Panc1 (cell line): ENCODE results near the gene GPR18. TPM values are rescaled to one million over a fixed set of nuclear protein-coding genes. Genes with fewer than 3 reads are reported as not detected.

Source experiments
- ATAC-seq: fragments of 200-7000 bp; cut with Tn5 transposase; 2 replicates; pipeline ENCODE4 v1.9.1; 2020; ENCODE audit warnings: mild to moderate bottlenecking, moderate library complexity
- Bru-seq: library from RNA; stranded (reverse); fragments of 400-500 nt; gene quantifications from one replicate; lab custom pipeline; 2021; lab: Mats Ljungman, UMichigan
- BruChase-seq, 2 experiments: library from RNA; stranded (reverse); fragments of 400-500 nt; gene quantifications; one replicate each; lab custom pipeline; 2021; lab: Mats Ljungman, UMichigan
- BruUV-seq: library from RNA; stranded (reverse); fragments of 400-500 nt; replicated peaks from 2 replicates; lab custom pipeline; 2021; lab: Mats Ljungman, UMichigan
- CTCF ChIA-PET: fragments of 300-600 bp; sonication (Branson Sonifier 250); formaldehyde crosslinking; loops from one replicate; lab custom pipeline; 2022; ENCODE audit warnings: antibody characterized with exemption; lab: Charles Lee
- POLR2A ChIA-PET: fragments of 300-600 bp; sonication (Branson Sonifier 250); formaldehyde crosslinking; loops from one replicate; lab custom pipeline; 2022; ENCODE audit warnings: antibody characterized with exemption; lab: Charles Lee
- DNase-seq: peaks from one replicate; pipeline ENCODE4 v3.0.0-alpha.2; 2010; ENCODE audit warnings: low read depth, low spot score
- H3K27ac ChIP-seq: 2 replicates; pipeline ENCODE4 v1.5.1; 2011; ENCODE audit warnings: mild to moderate bottlenecking, low read length, inconsistent platforms
- H3K27me3 ChIP-seq: fragments of 200-500 bp; sonication (Bioruptor generic); 2 replicates; pipeline ENCODE4 v1.6.0; 2014; ENCODE audit warnings: low read length, inconsistent platforms; ENCODE audit not compliant: control insufficient read depth, insufficient read depth
- H3K36me3 ChIP-seq: fragments of 200-500 bp; sonication (Bioruptor generic); 2 replicates; pipeline ENCODE4 v1.5.1; 2014; ENCODE audit warnings: inconsistent platforms, mild to moderate bottlenecking, low read length, moderate library complexity; ENCODE audit not compliant: control insufficient read depth, insufficient read depth
- H3K4me1 ChIP-seq: 2 replicates; pipeline ENCODE4 v1.5.1; 2011; ENCODE audit warnings: inconsistent platforms, mild to moderate bottlenecking, low read length, moderate library complexity; ENCODE audit not compliant: control insufficient read depth, insufficient read depth
- H3K4me3 ChIP-seq, 2 experiments: 2 replicates each; pipeline ENCODE4 v1.5.1; 2011 to 2012; ENCODE audit warnings: low read depth in 2 of 2, low read length in 2 of 2, mild to moderate bottlenecking in 2 of 2, inconsistent platforms in 1 of 2, moderate library complexity in 1 of 2
- H3K9me3 ChIP-seq: fragments of 200-500 bp; sonication (Bioruptor generic); 2 replicates; pipeline ENCODE4 v1.5.1; 2014; ENCODE audit warnings: low read depth, mild to moderate bottlenecking, inconsistent platforms, low read length, moderate library complexity; ENCODE audit not compliant: control insufficient read depth, insufficient read depth
- POLR2AphosphoS5 ChIP-seq: IDR thresholded peaks from 2 replicates; pipeline ENCODE4 v1.6.1; 2012; ENCODE audit warnings: mild to moderate bottlenecking, low read depth, low read length, moderate library complexity
- SIN3A ChIP-seq: IDR thresholded peaks from 2 replicates; pipeline ENCODE4 v1.6.1; 2012; ENCODE audit warnings: low read depth, mild to moderate bottlenecking, low read length, moderate library complexity, borderline replicate concordance; ENCODE audit not compliant: insufficient read depth
- TCF7L2 ChIP-seq: IDR thresholded peaks from 2 replicates; pipeline ENCODE4 v1.6.1; 2011; ENCODE audit warnings: mild to moderate bottlenecking, low read depth, low read length, inconsistent platforms
- in situ Hi-C: cut with HindIII; loops from 2 replicates; pipeline ENCODE4 v1.10.0; 2016; ENCODE audit warnings: low sequenced_read_pairs, low pct_unique_long_range_greater_than_20kb
- intact Hi-C: fragments of 100-400 bp; cut with micrococcal nuclease; formaldehyde crosslinking; loops from one replicate; pipeline ENCODE4 v1.10.0; 2022; ENCODE audit not compliant: unreplicated experiment
- long read RNA-seq: library from polyadenylated mRNA; unstranded; transcript quantifications from one replicate; pipeline ENCODE4 v2.0.0, GENCODE V29; 2021; ENCODE audit not compliant: unreplicated experiment
- polyA plus RNA-seq: library from polyadenylated mRNA; unstranded; fragments of >200 nt; gene quantifications from one replicate; pipeline ENCODE4 v1.2.1, GENCODE V29; 2012; ENCODE audit warnings: missing spikeins; ENCODE audit not compliant: insufficient read length
- total RNA-seq: library from RNA; stranded (reverse); gene quantifications from one replicate; pipeline ENCODE4 v1.2.1, GENCODE V29; 2021; ENCODE audit not compliant: unreplicated experiment
- TF ChIP-seq, protein P1 (sequence below), 2 experiments: IDR thresholded peaks; 2 replicates each; pipeline ENCODE4 v1.6.1; 2011 to 2012; ENCODE audit warnings: low read depth in 2 of 2, control low read depth in 1 of 2, low read length in 1 of 2, mild to moderate bottlenecking in 1 of 2, moderate library complexity in 1 of 2; ENCODE audit not compliant: insufficient read depth in 1 of 2
- TF ChIP-seq, protein P2 (sequence below): fragments of 450-650 bp; IDR thresholded peaks from 2 replicates; pipeline ENCODE4 v1.5.1; 2017; ENCODE audit warnings: mild to moderate bottlenecking

Gene GPR18, protein sequence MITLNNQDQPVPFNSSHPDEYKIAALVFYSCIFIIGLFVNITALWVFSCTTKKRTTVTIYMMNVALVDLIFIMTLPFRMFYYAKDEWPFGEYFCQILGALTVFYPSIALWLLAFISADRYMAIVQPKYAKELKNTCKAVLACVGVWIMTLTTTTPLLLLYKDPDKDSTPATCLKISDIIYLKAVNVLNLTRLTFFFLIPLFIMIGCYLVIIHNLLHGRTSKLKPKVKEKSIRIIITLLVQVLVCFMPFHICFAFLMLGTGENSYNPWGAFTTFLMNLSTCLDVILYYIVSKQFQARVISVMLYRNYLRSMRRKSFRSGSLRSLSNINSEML
- total RNA-seq = not detected
- polyA plus RNA-seq = not detected
- not detected for Bru-seq, nascent RNA
- not detected for BruChase-seq, experiment 1, labeled RNA remaining after a 2-hour chase
- percentile 10 among the genes with signal in this experiment for BruChase-seq, experiment 2, labeled RNA remaining after a 6-hour chase
- long read RNA-seq = 0 reads

DNA sequence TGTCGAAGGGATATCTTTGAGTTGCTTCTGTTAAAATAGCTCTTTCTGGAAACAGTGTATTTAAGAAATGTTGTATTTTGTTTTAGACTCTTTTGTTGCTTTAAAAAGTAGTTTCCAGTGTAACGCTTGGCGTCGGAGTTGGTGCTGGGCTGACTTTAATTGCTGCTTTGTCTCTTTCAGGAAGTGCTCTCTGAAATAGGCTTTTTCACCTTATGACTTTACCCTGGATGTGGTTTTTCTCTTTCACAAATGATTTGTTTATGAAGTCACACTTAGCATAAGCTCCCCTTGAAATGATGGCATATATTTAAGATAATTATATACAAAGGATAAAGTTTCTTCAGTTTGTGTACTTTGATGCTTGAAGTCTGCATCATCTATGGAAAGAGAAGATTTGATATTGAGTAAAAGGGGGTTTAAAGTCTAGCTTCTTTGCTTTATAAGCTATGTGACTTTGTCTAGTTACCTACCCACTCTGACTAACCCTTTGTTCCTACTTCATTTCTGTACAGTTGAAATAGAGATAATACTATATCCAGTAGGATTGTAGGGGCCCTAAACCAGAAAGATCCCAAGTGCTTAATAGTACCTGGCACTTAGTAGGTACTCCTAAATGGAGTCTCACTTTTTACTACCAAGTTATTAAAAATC lies at the start of gene GPR18:
GPR18 (minus strand) TSS at position 170 of the 651 bp plus-strand sequence. CDS start 2,507 bp downstream, outside the sequence.
- no peaks in the 10 kb centered on the region; the same call in 1 of the 2 replicates for H3K36me3 ChIP-seq
- no peak within 1 kb of the TSS for H3K27ac ChIP-seq
- no TSS peak for BruUV-seq
- ATAC-seq (no peak), DNase-seq (no peak)
- no peaks in the 10 kb centered on the region for H3K9me3 ChIP-seq
- in situ Hi-C loops = no loop called here
- no peaks in the 10 kb centered on the region for H3K27me3 ChIP-seq
- intact Hi-C loops = no loop called here
- CTCF ChIA-PET = no interaction called here
- no peak within 1 kb of the TSS for H3K4me3 ChIP-seq
- H3K4me1 ChIP-seq = no peaks in the 10 kb centered on the region
- POLR2A ChIA-PET = no interaction called here
- TF ChIP-seq, protein P1, sequence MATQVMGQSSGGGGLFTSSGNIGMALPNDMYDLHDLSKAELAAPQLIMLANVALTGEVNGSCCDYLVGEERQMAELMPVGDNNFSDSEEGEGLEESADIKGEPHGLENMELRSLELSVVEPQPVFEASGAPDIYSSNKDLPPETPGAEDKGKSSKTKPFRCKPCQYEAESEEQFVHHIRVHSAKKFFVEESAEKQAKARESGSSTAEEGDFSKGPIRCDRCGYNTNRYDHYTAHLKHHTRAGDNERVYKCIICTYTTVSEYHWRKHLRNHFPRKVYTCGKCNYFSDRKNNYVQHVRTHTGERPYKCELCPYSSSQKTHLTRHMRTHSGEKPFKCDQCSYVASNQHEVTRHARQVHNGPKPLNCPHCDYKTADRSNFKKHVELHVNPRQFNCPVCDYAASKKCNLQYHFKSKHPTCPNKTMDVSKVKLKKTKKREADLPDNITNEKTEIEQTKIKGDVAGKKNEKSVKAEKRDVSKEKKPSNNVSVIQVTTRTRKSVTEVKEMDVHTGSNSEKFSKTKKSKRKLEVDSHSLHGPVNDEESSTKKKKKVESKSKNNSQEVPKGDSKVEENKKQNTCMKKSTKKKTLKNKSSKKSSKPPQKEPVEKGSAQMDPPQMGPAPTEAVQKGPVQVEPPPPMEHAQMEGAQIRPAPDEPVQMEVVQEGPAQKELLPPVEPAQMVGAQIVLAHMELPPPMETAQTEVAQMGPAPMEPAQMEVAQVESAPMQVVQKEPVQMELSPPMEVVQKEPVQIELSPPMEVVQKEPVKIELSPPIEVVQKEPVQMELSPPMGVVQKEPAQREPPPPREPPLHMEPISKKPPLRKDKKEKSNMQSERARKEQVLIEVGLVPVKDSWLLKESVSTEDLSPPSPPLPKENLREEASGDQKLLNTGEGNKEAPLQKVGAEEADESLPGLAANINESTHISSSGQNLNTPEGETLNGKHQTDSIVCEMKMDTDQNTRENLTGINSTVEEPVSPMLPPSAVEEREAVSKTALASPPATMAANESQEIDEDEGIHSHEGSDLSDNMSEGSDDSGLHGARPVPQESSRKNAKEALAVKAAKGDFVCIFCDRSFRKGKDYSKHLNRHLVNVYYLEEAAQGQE (IDR thresholded peaks at IDR 0.05; ENCODE audit: insufficient read depth in 1 of 2, low read depth in 2 of 2, low read length in 1 of 2) = no peak
- TF ChIP-seq TCF7L2 = no peak
- TF ChIP-seq, protein P2, sequence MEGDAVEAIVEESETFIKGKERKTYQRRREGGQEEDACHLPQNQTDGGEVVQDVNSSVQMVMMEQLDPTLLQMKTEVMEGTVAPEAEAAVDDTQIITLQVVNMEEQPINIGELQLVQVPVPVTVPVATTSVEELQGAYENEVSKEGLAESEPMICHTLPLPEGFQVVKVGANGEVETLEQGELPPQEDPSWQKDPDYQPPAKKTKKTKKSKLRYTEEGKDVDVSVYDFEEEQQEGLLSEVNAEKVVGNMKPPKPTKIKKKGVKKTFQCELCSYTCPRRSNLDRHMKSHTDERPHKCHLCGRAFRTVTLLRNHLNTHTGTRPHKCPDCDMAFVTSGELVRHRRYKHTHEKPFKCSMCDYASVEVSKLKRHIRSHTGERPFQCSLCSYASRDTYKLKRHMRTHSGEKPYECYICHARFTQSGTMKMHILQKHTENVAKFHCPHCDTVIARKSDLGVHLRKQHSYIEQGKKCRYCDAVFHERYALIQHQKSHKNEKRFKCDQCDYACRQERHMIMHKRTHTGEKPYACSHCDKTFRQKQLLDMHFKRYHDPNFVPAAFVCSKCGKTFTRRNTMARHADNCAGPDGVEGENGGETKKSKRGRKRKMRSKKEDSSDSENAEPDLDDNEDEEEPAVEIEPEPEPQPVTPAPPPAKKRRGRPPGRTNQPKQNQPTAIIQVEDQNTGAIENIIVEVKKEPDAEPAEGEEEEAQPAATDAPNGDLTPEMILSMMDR = no peak
- TF ChIP-seq POLR2AphosphoS5 = no peak
- TF ChIP-seq SIN3A = no peak

DNA sequence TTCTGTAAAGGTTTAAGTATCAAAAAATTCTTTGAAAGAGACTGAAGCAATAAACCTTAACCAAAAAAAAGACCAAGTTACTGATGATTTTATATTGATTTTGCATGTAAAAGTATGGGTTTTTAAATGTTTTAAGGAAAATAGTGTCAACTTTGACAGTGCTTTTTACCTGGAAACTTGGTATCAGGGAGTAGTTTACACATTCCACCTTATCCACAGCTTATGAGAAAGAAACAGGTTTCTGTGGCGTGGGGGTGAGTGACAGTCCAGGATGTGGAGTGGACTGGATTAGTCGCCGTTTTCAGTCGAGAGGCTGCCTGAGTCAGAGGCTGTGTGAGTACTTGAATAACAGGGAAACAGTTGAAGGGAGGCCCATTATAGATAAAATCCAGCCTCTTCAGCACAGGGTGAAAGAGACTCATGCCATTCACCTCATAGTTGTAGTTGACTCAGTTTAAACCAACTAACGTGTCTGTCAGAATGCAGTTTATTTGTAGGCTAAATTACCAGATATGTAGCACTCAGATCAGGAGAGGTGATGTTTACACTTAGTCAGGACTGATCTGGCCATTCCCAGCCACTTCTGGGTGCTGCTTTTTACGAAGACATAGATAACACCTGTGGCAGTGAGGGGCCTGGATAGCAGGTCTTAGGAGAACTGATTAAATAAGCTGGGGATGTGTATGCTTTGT lies 49.6 kb upstream of the GPR18 start:
- no TSS peak for BruUV-seq
- ATAC-seq (no peak), DNase-seq (peak; percentile 10)
- intact Hi-C loops = no loop called here
- no peaks in the 10 kb centered on the region for H3K36me3 ChIP-seq
- no peaks in the 10 kb centered on the region for H3K4me1 ChIP-seq
- CTCF ChIA-PET = no interaction called here
- POLR2A ChIA-PET = no interaction called here
- H3K9me3 ChIP-seq = no peaks in the 10 kb centered on the region
- in situ Hi-C loops = no loop called here
- TF ChIP-seq SIN3A (no peak), POLR2AphosphoS5 (no peak), TCF7L2 (no peak)
- TF ChIP-seq, protein P2 = no peak
- TF ChIP-seq, protein P1 (IDR thresholded peaks at IDR 0.05; ENCODE audit: insufficient read depth in 1 of 2, low read depth in 2 of 2, low read length in 1 of 2) = no peak
- no peaks in the 10 kb centered on the region for H3K27me3 ChIP-seq
- H3K27ac ChIP-seq = no peak overlapping the region
- H3K4me3 ChIP-seq = no peak overlapping the region
